H9 (cell line): ENCODE measurements around the gene RASGRF2. TPM values are rescaled to one million over a fixed set of nuclear protein-coding genes. Genes with fewer than 3 reads are reported as not detected.

Experiments used
- DNase-seq: peaks from one replicate; pipeline ENCODE4 v3.0.0-alpha.2; 2017
- H2AFZ ChIP-seq: one replicate; pipeline ENCODE4 v1.6.1; 2013; ENCODE audit warnings: mild to moderate bottlenecking, low read length, control low read depth, moderate library complexity
- H2AK5ac ChIP-seq: 2 replicates; pipeline ENCODE4 v1.6.1; 2013; ENCODE audit warnings: low read length, control low read depth, mixed read lengths; ENCODE audit not compliant: insufficient read length
- H2BK120ac ChIP-seq: one replicate; pipeline ENCODE4 v1.6.1; 2013; ENCODE audit warnings: low read depth, mild to moderate bottlenecking, low read length, control low read depth, inconsistent platforms; ENCODE audit not compliant: poor library complexity, severe bottlenecking
- H2BK12ac ChIP-seq: 2 replicates; pipeline ENCODE4 v1.6.1; 2013; ENCODE audit warnings: low read length, control low read depth, mixed read lengths, low read depth; ENCODE audit not compliant: insufficient read length
- H2BK15ac ChIP-seq: 2 replicates; pipeline ENCODE4 v1.6.1; 2013; ENCODE audit warnings: low read depth, low read length, control low read depth
- H2BK20ac ChIP-seq: one replicate; pipeline ENCODE4 v1.6.1; 2013; ENCODE audit warnings: low read depth, mild to moderate bottlenecking, low read length, control low read depth, inconsistent platforms; ENCODE audit not compliant: poor library complexity, severe bottlenecking
- H2BK5ac ChIP-seq: 2 replicates; pipeline ENCODE4 v1.6.1; 2013; ENCODE audit warnings: low read length, control low read depth, mixed read lengths; ENCODE audit not compliant: insufficient read length
- H3K14ac ChIP-seq: 2 replicates; pipeline ENCODE4 v1.6.1; 2013; ENCODE audit warnings: low read length, control low read depth; ENCODE audit not compliant: insufficient read depth
- H3K18ac ChIP-seq: 2 replicates; pipeline ENCODE4 v1.6.1; 2013; ENCODE audit warnings: low read depth, mild to moderate bottlenecking, mixed read lengths, low read length, control low read depth; ENCODE audit not compliant: insufficient read length
- H3K23ac ChIP-seq: 2 replicates; pipeline ENCODE4 v1.6.1; 2013; ENCODE audit warnings: low read length, control low read depth, mixed read lengths, low read depth; ENCODE audit not compliant: insufficient read length
- H3K23me2 ChIP-seq: 2 replicates; pipeline ENCODE4 v1.6.1; 2013; ENCODE audit warnings: low read depth, mild to moderate bottlenecking, mixed read lengths, low read length, control low read depth; ENCODE audit not compliant: insufficient read length, poor library complexity, severe bottlenecking
- H3K27ac ChIP-seq: 2 replicates; pipeline ENCODE4 v1.5.1; 2013; ENCODE audit warnings: low read length, control low read depth, mixed read lengths, low read depth; ENCODE audit not compliant: insufficient read length
- H3K27me3 ChIP-seq: 2 replicates; pipeline ENCODE4 v1.6.1; 2013; ENCODE audit warnings: low read length, control low read depth, inconsistent platforms; ENCODE audit not compliant: insufficient read depth
- H3K4ac ChIP-seq: 2 replicates; pipeline ENCODE4 v1.6.1; 2013; ENCODE audit warnings: low read depth, mild to moderate bottlenecking, control low read depth, inconsistent platforms, low read length, moderate library complexity
- H3K4me1 ChIP-seq: 2 replicates; pipeline ENCODE4 v1.6.1; 2013; ENCODE audit warnings: low read length, control low read depth, inconsistent platforms; ENCODE audit not compliant: insufficient read depth
- H3K4me2 ChIP-seq: 2 replicates; pipeline ENCODE4 v1.6.1; 2013; ENCODE audit warnings: low read length, control low read depth, mixed read lengths; ENCODE audit not compliant: insufficient read length, insufficient read depth
- H3K56ac ChIP-seq: 2 replicates; pipeline ENCODE4 v1.6.1; 2013; ENCODE audit warnings: low read depth, mild to moderate bottlenecking, mixed read lengths, low read length, control low read depth; ENCODE audit not compliant: insufficient read length
- H3K79me1 ChIP-seq: 2 replicates; pipeline ENCODE4 v1.6.1; 2013; ENCODE audit warnings: low read depth, mild to moderate bottlenecking, moderate library complexity, low read length, control low read depth, inconsistent platforms; ENCODE audit not compliant: insufficient read depth, poor library complexity, severe bottlenecking
- H3K79me2 ChIP-seq: 2 replicates; pipeline ENCODE4 v1.6.1; 2013; ENCODE audit warnings: low read length, control low read depth, inconsistent platforms; ENCODE audit not compliant: insufficient read depth
- H3K9ac ChIP-seq: 2 replicates; pipeline ENCODE4 v1.6.1; 2013; ENCODE audit warnings: low read length, control low read depth, mixed read lengths; ENCODE audit not compliant: insufficient read length; ENCODE audit errors: extremely low read depth
- H3K9me3 ChIP-seq: one replicate; pipeline ENCODE4 v1.6.1; 2013; ENCODE audit warnings: low read depth, low read length, inconsistent platforms; ENCODE audit not compliant: control insufficient read depth
- H3T11ph ChIP-seq: one replicate; pipeline ENCODE4 v1.6.1; 2013; ENCODE audit warnings: mild to moderate bottlenecking, low read length, control low read depth, inconsistent platforms
- H4K20me1 ChIP-seq: one replicate; pipeline ENCODE4 v1.6.1; 2013; ENCODE audit not compliant: control insufficient read depth, insufficient read length, insufficient read depth
- H4K5ac ChIP-seq: 2 replicates; pipeline ENCODE4 v1.6.1; 2013; ENCODE audit warnings: low read depth, mild to moderate bottlenecking, mixed read lengths, low read length, control low read depth; ENCODE audit not compliant: insufficient read length
- H4K8ac ChIP-seq: replicated peaks from 2 replicates; pipeline ENCODE4 v1.6.1; 2013; ENCODE audit warnings: low read length, control low read depth, mixed read lengths, low read depth; ENCODE audit not compliant: insufficient read length
- H4K91ac ChIP-seq: 2 replicates; pipeline ENCODE4 v1.6.1; 2013; ENCODE audit warnings: low read depth, mild to moderate bottlenecking, moderate library complexity, mixed read lengths, low read length, control low read depth; ENCODE audit not compliant: insufficient read length
- H3K27ac Mint-ChIP-seq, 3 experiments: 2 replicates in 2 of 3; 3 replicates in 1 of 3; pipeline ENCODE4 v1.8.0; 2020 to 2021; ENCODE audit warnings: mixed read lengths in 3 of 3, mild to moderate bottlenecking in 1 of 3, moderate library complexity in 1 of 3
- H3K27me3 Mint-ChIP-seq: 2 replicates; pipeline ENCODE4 v1.8.0; 2021; ENCODE audit warnings: low read depth, mild to moderate bottlenecking, moderate library complexity, mixed read lengths
- H3K36me3 Mint-ChIP-seq, 3 experiments: 2 replicates in 2 of 3; 3 replicates in 1 of 3; pipeline ENCODE4 v1.8.0; 2020 to 2021; ENCODE audit warnings: low read depth in 3 of 3, mixed read lengths in 3 of 3; ENCODE audit not compliant: insufficient read depth in 1 of 3
- H3K4me1 Mint-ChIP-seq, 2 experiments: 2 replicates each; pipeline ENCODE4 v1.8.0; 2020; ENCODE audit warnings: mixed read lengths in 2 of 2
- H3K4me3 Mint-ChIP-seq, 2 experiments: 2 replicates in 1 of 2; 3 replicates in 1 of 2; pipeline ENCODE4 v1.8.0; 2020 to 2021; ENCODE audit warnings: mild to moderate bottlenecking in 2 of 2, mixed read lengths in 2 of 2, moderate library complexity in 1 of 2
- H3K9me3 Mint-ChIP-seq, 2 experiments: 2 replicates in 1 of 2; 3 replicates in 1 of 2; pipeline ENCODE4 v1.8.0; 2020; ENCODE audit warnings: mild to moderate bottlenecking in 2 of 2, mixed read lengths in 2 of 2, moderate library complexity in 1 of 2
- CTCF ChIP-seq: fragments of 200-600 bp; sonication (generic); conservative IDR thresholded peaks from 3 replicates; pipeline ENCODE4 v1.8.0; 2021; ENCODE audit warnings: antibody characterized with exemption, mild to moderate bottlenecking
- WGBS: extraction: QIAGEN DNeasy Blood & Tissue Kit; methylation state at CpG from one replicate; pipeline ENCODE4 v1.1.7; 2013; ENCODE audit warnings: missing lambda C conversion rate, low lambda C conversion rate, mixed read lengths; ENCODE audit not compliant: insufficient read length; ENCODE audit errors: extremely low coverage; 5-methylcytosine and 5-hydroxymethylcytosine counted together
- total RNA-seq: library from RNA; stranded (reverse); gene quantifications from 2 replicates; pipeline ENCODE4 v1.2.1, GENCODE V29; 2021

RASGRF2 gene
- total RNA-seq, 1 experiment from 2014 or later, result 13.5 TPM

GRCh38 chr5:81005708-81006107, 45.5 kb downstream of the RASGRF2 start:
- H2BK20ac ChIP-seq, result no peak overlapping the region

More at GRCh38 chr5:81005708-81006107, 45.5 kb downstream of the RASGRF2 start:
- Histone ChIP-seq H3K14ac (no peak overlapping the region), H3K4me1 (peaks cover 4% of the 10 kb centered on the region; the same call in 1 of the 2 replicates), H3K9ac (no peak overlapping the region), H3K4ac (no peak overlapping the region), H4K91ac (no peak overlapping the region), H3K18ac (no peak overlapping the region), H2BK15ac (no peak overlapping the region), H3K27me3 (no peaks in the 10 kb centered on the region), H2AFZ (no peak overlapping the region), H4K5ac (no peak overlapping the region), H3K23ac (no peak overlapping the region), H3K79me2 (peaks cover 5% of the 10 kb centered on the region; the same call in 1 of the 2 replicates), H4K20me1 (no peaks in the 10 kb centered on the region), H2BK12ac (no peak overlapping the region), H3K56ac (no peak overlapping the region), H3K27ac (no peak overlapping the region), H3T11ph (no peak overlapping the region), H2BK120ac (no peak overlapping the region), H3K79me1 (no peaks in the 10 kb centered on the region), H3K23me2 (no peaks in the 10 kb centered on the region), H4K8ac (no peak overlapping the region), H2AK5ac (no peak overlapping the region), H2BK5ac (no peak overlapping the region), H3K4me2 (no peak overlapping the region), H3K9me3 (no peaks in the 10 kb centered on the region)
- Mint-ChIP-seq H3K27ac (no peak overlapping the region; a peak in 1 of 7 replicates), H3K36me3 (no peaks in the 10 kb centered on the region; a peak in 2 of 7 replicates), H3K9me3 (no peaks in the 10 kb centered on the region), H3K4me3 (no peak overlapping the region), H3K4me1 (peaks cover 10 to 16% of the 10 kb centered on the region in 2 experiments), H3K27me3 (no peaks in the 10 kb centered on the region)
- no peak for DNase-seq
- WGBS, result no CpG with 5 or more reads among the region's 4 CpGs
- no peak for TF ChIP-seq CTCF
